Measurements from ENCODE around the gene STPG4.
A peak's percentile ranks its signal among the peaks of the same experiment; 100 is the strongest.

Gene STPG4

GRCh38 chr2:47049502-47049901 is 105.6 kb downstream of the STPG4 start:
- DNase-seq = no peak

- no peak for DNase-seq
Observed at GRCh38 chr2:47048801-47049480, 106.2 kb downstream of the STPG4 start.

GRCh38 chr2:47046271-47046670 is 108.8 kb downstream of the STPG4 start:
- no peak for DNase-seq

- no peak for DNase-seq
Observed at GRCh38 chr2:47043891-47044239, 111.2 kb downstream of the STPG4 start.

- peak; percentile 94 for DNase-seq
Observed at GRCh38 chr2:47043142-47043890, 111.8 kb downstream of the STPG4 start.

- DNase-seq = no peak
Observed at GRCh38 chr2:47041891-47042684, 113.0 kb downstream of the STPG4 start.

GRCh38 chr2:47041063-47041462 is 114.0 kb downstream of the STPG4 start:
- DNase-seq = no peak

GRCh38 chr2:47040651-47041050 is 114.5 kb downstream of the STPG4 start:
- no peak for DNase-seq

- no peak for DNase-seq
Observed at GRCh38 chr2:47039913-47040562, 115.1 kb downstream of the STPG4 start.

GRCh38 chr2:47039489-47039870 is 115.6 kb downstream of the STPG4 start:
- no peak for DNase-seq

GRCh38 chr2:47038656-47039488 is 116.2 kb downstream of the STPG4 start:
- no peak for DNase-seq

- no peak for DNase-seq
Observed at GRCh38 chr2:47037678-47038077, 117.4 kb downstream of the STPG4 start.
